ENCODE data around the gene IVD.

Gene IVD

GRCh38 chr15:40461958-40462357 is 56.4 kb downstream of the IVD start:
- no peak for DNase-seq

GRCh38 chr15:40463279-40463678 is 57.7 kb downstream of the IVD start:
- no peak for DNase-seq

GRCh38 chr15:40463886-40464545 is 58.4 kb downstream of the IVD start:
- no peak for DNase-seq

GRCh38 chr15:40464595-40465185 is 59.1 kb downstream of the IVD start:
- no peak for DNase-seq

GRCh38 chr15:40465939-40466338 is 60.3 kb downstream of the IVD start:
- DNase-seq, result no peak

- DNase-seq, result no peak
These were observed 61.0 kb downstream of the IVD start for GRCh38 chr15:40466426-40467260.

GRCh38 chr15:40467261-40467615 is 61.6 kb downstream of the IVD start:
- DNase-seq, result no peak

- no peak for DNase-seq
These were observed 63.3 kb downstream of the IVD start for GRCh38 chr15:40468898-40469331.

- no peak for DNase-seq
These were observed 64.3 kb downstream of the IVD start for GRCh38 chr15:40469776-40470390.

- DNase-seq, result peak; percentile 38
These were observed 65.0 kb downstream of the IVD start, which contains the start of gene CHST14 for GRCh38 chr15:40470423-40471104. TSS of gene CHST14 (plus strand) at chr15:40470984. CDS start at chr15:40471214, 230 bp downstream.
